Esophagus mucosa (tissue), 1 donor: ENCODE data around the gene RRP9. TPM values are rescaled to one million over a fixed set of nuclear protein-coding genes. Genes with fewer than 3 reads are reported as not detected.

Experiments used
- ATAC-seq: fragments of 200-7000 bp; cut with Tn5 transposase; one replicate; pipeline ENCODE4 v1.9.1; 2020
- total RNA-seq: library from RNA; stranded (reverse); gene quantifications from one replicate; pipeline ENCODE4 v1.2.4, GENCODE V29; 2023
- donor health status: DM: yes; HTN: yes; CAD: no.

Gene RRP9
- total RNA-seq, 1 donor from 2014 or later = 18.6 TPM

GRCh38 chr3:51970606-51971300 is 29.0 kb upstream of the RRP9 start:
- ATAC-seq = no peak

DNA sequence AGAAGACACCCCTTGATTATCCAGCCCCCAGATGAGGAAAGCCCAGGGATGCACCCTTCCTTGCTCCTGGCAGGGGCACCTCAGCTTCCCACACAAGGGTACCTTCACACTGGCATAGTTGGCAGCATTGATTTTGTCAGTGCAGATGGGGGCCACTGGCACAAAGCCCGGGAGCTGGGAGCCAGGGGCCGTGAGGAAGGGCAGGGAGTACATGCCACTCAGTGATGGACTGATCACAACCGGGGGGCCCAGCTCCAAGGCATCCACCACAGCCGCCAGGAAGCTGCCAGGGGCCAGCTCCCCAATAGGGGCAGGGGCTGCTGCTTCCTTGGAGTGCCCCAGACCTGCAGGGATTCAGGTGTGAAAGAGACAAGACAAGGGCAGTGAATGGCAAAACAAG is 28.1 kb upstream of the RRP9 start:
- ATAC-seq = no peak

DNA sequence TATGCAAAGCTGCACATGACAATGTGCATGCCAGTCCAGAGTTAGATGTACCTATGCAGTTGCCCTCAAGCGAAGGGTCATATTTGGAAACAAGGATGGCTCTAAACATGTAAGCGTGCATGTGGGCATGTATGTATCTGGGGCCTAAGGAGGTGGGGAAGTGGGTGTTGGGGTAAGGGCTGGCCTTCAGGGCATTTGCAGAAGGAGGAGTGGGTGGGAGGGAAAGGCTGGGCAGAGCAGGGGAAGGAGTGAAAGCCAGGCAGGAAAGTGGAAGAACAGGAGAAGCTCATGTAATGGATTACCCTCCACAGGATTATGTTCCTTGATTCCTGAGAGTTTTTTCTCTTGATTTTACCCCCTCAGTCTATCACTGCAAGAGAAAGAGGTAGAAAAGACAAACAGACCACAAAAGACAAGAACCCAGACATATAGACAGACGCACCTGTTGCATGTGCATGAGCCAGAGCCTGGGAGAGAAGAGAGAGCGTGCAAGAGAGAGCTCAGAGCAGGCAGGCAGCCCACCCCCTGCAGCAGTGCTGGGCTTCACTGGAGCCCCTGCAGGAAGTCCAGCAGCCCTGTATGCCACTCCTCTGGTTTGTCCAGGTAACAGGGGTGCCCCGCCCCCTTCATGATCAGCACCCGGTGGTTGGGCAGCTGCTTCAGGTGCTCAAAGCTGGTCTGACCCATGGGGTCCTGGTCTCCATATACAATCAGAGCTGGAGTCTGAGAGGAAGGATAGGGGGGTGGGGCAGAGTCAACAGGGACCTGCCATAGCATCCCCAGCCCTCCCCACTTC is 27.4 kb upstream of the RRP9 start:
- no peak for ATAC-seq

- ATAC-seq = no peak
These were observed 26.6 kb upstream of the RRP9 start for GRCh38 chr3:51968170-51968775.

GRCh38 chr3:51967384-51968169 is 25.9 kb upstream of the RRP9 start, which contains the start of gene PCBP4:
Gene PCBP4, minus strand, starts transcription at chr3:51967454. Its CDS starts 6,214 bp downstream, at chr3:51961240.
- peak; percentile 41 for ATAC-seq

DNA sequence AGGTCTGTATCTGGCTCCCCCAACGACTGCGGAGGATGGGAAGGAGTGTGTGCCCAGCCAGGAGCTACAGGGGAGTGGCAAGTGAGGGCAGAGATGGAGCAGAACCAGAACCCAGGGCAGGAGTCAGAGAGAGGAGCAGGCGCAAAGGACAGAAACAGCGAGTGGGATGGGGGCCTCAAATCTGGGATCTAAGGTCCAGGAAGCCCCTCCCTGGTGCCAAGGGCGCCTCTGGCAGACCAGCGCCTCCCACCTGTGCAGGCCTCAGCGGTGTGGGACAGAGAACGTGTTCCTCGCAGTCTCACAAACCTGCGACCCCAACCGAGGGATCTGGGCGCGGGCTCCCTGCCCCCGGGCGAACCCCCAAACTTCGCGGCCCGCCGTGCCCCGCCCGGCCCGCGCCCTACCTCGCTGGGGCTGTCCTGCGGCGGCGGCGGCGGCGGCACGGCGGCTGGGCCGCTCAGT is 25.2 kb upstream of the RRP9 start:
- peak; percentile 45 for ATAC-seq

GRCh38 chr3:51966486-51966885 is 24.8 kb upstream of the RRP9 start:
- ATAC-seq = no peak

- ATAC-seq = no peak
These were observed 24.3 kb upstream of the RRP9 start for GRCh38 chr3:51966016-51966415.

DNA sequence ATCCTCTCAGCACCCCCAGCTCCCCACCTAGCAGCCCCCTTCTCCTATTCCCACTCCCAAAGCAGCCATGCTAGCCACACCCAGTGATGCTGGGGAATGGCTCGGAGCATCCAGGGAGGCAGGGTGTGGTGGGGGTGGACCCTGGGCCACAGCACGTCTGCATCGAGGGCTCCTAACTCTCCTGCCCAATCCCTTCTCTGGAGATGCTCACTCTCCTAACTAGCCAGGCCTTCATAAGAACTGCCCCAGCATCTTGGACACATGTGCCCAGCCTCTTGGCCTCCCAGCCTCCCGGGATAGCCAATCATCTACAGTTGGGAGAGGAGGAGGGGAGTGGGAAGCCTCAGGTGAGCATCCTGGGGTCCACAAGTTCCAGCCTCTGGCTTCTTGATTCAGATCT is 22.8 kb upstream of the RRP9 start:
- no peak for ATAC-seq

GRCh38 chr3:51963951-51964451 is 22.3 kb upstream of the RRP9 start:
- no peak for ATAC-seq

DNA sequence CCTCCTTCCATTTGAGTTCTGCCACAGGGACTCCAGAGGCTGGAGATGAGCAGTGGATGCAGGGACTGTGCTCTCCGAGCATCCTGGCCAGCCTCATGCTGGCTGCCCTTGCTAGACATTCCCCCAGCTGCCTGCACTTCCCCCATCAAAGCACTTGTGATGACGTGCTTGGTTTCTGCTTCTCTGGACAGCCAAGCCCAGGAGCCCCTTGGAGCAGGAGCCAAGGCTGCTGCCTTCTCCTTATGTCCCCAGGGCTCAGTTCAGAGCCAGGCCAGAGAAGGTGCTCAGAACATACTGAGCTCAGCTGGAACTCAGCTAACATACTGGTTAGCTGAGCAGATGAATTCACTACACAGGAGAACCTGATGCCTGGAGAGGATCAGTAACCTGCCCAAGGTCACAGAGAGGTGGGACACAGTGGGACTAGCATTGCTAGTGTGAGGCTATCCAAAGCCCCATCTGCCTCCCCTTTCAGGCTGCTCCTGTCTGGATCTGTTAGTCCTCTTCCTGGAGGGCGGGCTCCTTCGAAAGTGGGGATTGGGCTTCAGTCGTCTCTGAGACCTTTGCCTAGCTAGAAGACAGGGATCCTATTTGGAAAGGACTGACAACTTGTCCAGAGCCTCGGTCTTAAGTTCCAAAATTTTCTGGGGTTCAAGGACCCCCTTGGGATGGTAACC is 21.3 kb upstream of the RRP9 start:
- ATAC-seq = no peak

DNA sequence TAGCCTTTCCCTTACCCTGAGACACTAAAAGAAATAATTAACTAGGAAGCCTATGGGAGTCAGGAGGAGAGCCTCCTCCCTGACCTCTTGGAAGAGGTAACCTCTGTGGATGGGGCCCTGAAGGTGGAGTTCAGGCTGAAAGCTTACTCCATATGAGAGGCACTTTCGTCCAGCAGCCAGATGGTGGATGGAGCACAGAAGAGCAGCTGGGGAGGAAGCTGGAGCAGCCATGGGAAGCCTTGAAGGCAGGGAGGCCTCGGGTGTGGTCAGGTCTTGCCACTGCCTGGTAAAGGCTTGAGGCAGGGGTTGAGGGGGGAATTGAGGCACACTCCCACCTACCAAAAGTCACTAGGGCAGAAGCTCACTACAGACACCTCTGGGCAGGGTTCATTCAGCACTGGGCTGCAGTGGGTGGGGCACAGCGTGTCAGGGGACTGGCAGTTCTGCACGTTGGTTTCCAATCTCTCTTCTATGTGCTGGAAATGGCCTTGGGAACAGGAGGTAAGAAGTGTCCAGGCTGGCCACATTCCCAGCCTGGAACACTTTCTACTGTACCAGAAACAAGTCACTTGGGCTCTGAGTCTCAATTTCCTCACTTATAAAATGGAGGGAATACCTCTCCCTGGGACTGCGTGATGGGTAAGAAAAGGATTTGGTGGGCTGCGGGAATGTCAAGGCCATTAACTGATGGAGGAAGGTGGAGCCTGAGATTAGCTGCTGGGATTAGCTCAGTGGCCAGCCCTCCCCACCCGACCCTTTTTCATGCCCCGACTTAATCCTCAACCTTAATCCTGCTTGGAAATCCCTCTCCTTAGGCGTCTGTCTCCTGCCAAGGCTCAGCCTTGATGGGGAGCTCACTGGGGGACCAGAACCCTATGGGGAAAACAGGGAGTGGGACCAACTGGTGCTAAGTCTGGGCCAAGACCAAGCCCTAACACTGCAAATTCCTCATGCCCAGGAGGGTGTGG is 20.2 kb upstream of the RRP9 start:
- ATAC-seq = no peak

GRCh38 chr3:51961011-51961410 is 19.3 kb upstream of the RRP9 start:
- no peak for ATAC-seq

GRCh38 chr3:51960386-51960785 is 18.7 kb upstream of the RRP9 start:
- ATAC-seq = no peak

- no peak for ATAC-seq
These were observed 17.9 kb upstream of the RRP9 start for GRCh38 chr3:51959651-51960050.

DNA sequence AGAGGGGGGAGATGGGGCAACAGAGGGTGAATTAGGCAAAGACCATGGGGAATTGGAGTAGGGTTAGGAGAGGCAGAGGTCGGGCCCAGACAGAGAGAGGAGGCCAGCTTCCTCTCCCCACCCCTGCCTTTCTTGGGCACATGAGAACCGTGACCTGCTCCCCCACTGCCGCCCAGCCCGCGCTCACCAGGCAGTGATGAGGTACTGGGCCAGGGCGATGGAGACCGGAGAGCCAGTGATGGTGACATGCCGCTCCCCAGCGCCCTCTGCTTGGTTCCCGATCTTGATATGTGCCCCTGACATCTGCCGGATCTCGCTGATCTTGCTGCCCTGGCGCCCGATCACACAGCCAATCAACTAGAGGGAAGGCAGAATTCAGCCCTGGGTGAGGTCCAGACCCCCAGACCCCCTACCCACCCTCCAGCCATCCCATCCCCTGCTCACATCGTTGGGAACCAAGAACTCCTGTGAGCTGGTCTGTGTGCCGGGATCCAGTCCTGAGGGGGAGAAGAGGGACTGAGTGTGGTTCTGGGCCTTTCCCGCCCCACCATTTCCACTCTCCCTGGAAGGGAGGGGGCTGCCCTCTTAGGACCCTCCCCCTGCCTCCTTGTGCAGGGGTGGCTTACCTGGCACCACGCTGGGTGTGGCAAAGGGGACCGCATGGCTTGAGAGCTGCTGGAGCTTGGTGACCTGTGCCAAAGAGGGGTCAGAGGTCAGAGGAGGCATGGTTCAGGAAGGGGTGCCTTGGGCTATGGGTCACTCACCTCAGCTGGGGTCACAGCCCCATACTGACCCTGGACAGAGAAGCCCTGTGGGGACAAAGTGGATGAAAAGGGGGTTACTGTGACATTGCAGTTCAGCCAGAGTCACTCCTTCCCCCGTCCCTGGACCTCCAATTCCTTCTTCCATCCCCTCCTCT is 17.2 kb upstream of the RRP9 start:
- ATAC-seq = no peak

DNA sequence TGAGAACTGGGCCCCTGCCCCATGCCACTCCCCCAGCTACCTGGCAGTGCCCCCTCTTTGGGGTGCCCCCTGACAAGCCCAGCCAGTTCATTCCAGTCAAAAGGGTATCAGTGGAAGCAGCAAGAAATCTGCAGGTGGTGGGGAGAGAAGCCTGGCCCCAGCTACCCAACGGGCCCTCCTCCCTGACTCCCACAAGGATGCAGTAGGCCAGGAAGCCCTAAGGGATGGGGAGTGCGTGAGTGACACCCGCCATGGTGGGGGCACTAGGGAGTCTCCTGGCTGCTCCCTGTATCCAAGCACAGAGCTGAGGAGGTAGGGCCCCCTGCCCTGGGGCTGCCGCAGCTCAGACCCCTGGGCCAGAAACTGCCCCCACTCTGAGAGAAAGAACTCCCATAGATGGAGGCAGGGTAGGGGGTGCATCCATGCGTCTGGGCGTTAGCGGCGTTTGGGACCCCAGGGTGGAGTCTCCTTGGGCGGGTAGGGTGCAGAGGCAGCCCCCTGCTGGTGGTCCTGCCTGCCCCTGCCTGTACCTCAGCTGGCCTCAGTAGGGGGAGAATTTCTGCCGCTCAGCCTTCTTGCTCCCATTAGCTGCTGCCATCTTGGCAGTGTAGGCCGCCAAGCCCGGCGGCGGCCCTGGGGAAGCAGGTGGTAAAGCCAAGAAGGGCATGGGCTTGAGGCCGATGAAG is 16.0 kb upstream of the RRP9 start:
- no peak for ATAC-seq

DNA sequence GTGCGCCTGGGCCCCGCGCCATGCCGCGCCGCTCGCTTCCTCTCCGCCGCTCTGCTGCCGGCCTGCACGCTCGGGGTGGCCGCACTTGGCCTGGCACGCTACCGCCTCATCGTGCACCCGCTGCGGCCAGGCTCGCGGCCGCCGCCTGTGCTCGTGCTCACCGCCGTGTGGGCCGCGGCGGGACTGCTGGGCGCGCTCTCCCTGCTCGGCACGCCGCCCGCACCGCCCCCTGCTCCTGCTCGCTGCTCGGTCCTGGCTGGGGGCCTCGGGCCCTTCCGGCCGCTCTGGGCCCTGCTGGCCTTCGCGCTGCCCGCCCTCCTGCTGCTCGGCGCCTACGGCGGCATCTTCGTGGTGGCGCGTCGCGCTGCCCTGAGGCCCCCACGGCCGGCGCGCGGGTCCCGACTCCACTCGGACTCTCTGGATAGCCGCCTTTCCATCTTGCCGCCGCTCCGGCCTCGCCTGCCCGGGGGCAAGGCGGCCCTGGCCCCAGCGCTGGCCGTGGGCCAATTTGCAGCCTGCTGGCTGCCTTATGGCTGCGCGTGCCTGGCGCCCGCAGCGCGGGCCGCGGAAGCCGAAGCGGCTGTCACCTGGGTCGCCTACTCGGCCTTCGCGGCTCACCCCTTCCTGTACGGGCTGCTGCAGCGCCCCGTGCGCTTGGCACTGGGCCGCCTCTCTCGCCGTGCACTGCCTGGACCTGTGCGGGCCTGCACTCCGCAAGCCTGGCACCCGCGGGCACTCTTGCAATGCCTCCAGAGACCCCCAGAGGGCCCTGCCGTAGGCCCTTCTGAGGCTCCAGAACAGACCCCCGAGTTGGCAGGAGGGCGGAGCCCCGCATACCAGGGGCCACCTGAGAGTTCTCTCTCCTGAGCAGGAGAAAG is 14.4 kb upstream of the RRP9 start:
- peak; percentile 85 for ATAC-seq
